ENCODE data around the gene ZCCHC4.
A peak's percentile ranks its signal among the peaks of the same experiment; 100 is the strongest.

The ZCCHC4 gene

GRCh38 chr4:25312496-25313200 is at the start of gene ZCCHC4:
TSS of gene ZCCHC4 (plus strand) at chr4:25312774. CDS start at chr4:25312810, 36 bp downstream.
- peak; percentile 65 to 84 for DNase-seq (ENCODE audit: extremely low read depth in 1 of 2, low read depth in 1 of 2)

- DNase-seq (ENCODE audit: extremely low read depth in 1 of 2, low read depth in 1 of 2), result no peak
Observed at GRCh38 chr4:25271866-25272265, 40.7 kb upstream of the ZCCHC4 start.

GRCh38 chr4:25280210-25280609 is 32.4 kb upstream of the ZCCHC4 start:
- DNase-seq (ENCODE audit: extremely low read depth in 1 of 2, low read depth in 1 of 2), result no peak

- no peak for DNase-seq (ENCODE audit: extremely low read depth in 1 of 2, low read depth in 1 of 2)
Observed at GRCh38 chr4:25283948-25284347, 28.6 kb upstream of the ZCCHC4 start.

- no peak for DNase-seq (ENCODE audit: extremely low read depth in 1 of 2, low read depth in 1 of 2)
Observed at GRCh38 chr4:25284466-25284865, 28.1 kb upstream of the ZCCHC4 start.

- DNase-seq (ENCODE audit: extremely low read depth in 1 of 2, low read depth in 1 of 2), result no peak
Observed at GRCh38 chr4:25290490-25291067, 22.0 kb upstream of the ZCCHC4 start.

GRCh38 chr4:25291158-25291733 is 21.3 kb upstream of the ZCCHC4 start:
- DNase-seq (ENCODE audit: extremely low read depth in 1 of 2, low read depth in 1 of 2), result no peak

GRCh38 chr4:25297528-25298242 is 14.9 kb upstream of the ZCCHC4 start:
- no peak for DNase-seq (ENCODE audit: extremely low read depth in 1 of 2, low read depth in 1 of 2)

- DNase-seq (ENCODE audit: extremely low read depth in 1 of 2, low read depth in 1 of 2), result no peak
Observed at GRCh38 chr4:25299476-25300203, 12.9 kb upstream of the ZCCHC4 start.

- DNase-seq (ENCODE audit: extremely low read depth in 1 of 2, low read depth in 1 of 2), result no peak
Observed at GRCh38 chr4:25301471-25301870, 11.1 kb upstream of the ZCCHC4 start.

GRCh38 chr4:25302626-25303025 is 9.9 kb upstream of the ZCCHC4 start:
- no peak for DNase-seq (ENCODE audit: extremely low read depth in 1 of 2, low read depth in 1 of 2)

- no peak for DNase-seq (ENCODE audit: extremely low read depth in 1 of 2, low read depth in 1 of 2)
Observed at GRCh38 chr4:25303578-25303977, 9.0 kb upstream of the ZCCHC4 start.

GRCh38 chr4:25306518-25307057 is 6.0 kb upstream of the ZCCHC4 start:
- no peak for DNase-seq (ENCODE audit: extremely low read depth in 1 of 2, low read depth in 1 of 2)

GRCh38 chr4:25307596-25307995 is 5.0 kb upstream of the ZCCHC4 start:
- DNase-seq (ENCODE audit: extremely low read depth in 1 of 2, low read depth in 1 of 2), result no peak

- no peak for DNase-seq (ENCODE audit: extremely low read depth in 1 of 2, low read depth in 1 of 2)
Observed at GRCh38 chr4:25308306-25308705, 4.3 kb upstream of the ZCCHC4 start.

- DNase-seq (ENCODE audit: extremely low read depth in 1 of 2, low read depth in 1 of 2), result no peak
Observed at GRCh38 chr4:25308761-25309160, 3.8 kb upstream of the ZCCHC4 start.

GRCh38 chr4:25310066-25310802 is 2.3 kb upstream of the ZCCHC4 start:
- no peak for DNase-seq (ENCODE audit: extremely low read depth in 1 of 2, low read depth in 1 of 2)

GRCh38 chr4:25310803-25311166 is 1.8 kb upstream of the ZCCHC4 start:
- DNase-seq (ENCODE audit: extremely low read depth in 1 of 2, low read depth in 1 of 2), result no peak

- DNase-seq (ENCODE audit: extremely low read depth in 1 of 2, low read depth in 1 of 2), result no peak
Observed at GRCh38 chr4:25313201-25313895, 774 bp downstream of the ZCCHC4 start.

- no peak for DNase-seq (ENCODE audit: extremely low read depth in 1 of 2, low read depth in 1 of 2)
Observed at GRCh38 chr4:25320336-25320735, 7.8 kb downstream of the ZCCHC4 start.
